H1 (cell line): ENCODE results near the gene IFT27. TPM values are rescaled to one million over a fixed set of nuclear protein-coding genes. Genes with fewer than 3 reads are reported as not detected.

Experiments used
- CTCF ChIA-PET: fragments of 300-600 bp; sonication (Branson Sonifier 250); formaldehyde crosslinking; loops from one replicate; lab custom pipeline; 2021; ENCODE audit not compliant: partially characterized antibody; lab: Charles Lee
- POLR2A ChIA-PET: fragments of 300-600 bp; sonication (Branson Sonifier 250); formaldehyde crosslinking; loops from one replicate; lab custom pipeline; 2021; ENCODE audit warnings: inconsistent platforms; ENCODE audit not compliant: partially characterized antibody; lab: Charles Lee
- DNase-seq, 2 experiments: peaks; one replicate each; pipeline versions ENCODE4 v3.0.0 to v3.0.0-alpha.2; 2010 to 2022; ENCODE audit warnings: low spot score in 2 of 2, low read depth in 1 of 2, mixed read lengths in 1 of 2
- FAIRE-seq: peaks from 2 replicates; lab custom pipeline; 2011; peaks lifted over from hg19 to GRCh38; lab: Jason Lieb, UNC
- H2AFZ ChIP-seq: 2 replicates; pipeline ENCODE4 v1.8.1; 2012; ENCODE audit warnings: low read length, inconsistent platforms
- H2AK5ac ChIP-seq: 2 replicates; pipeline ENCODE4 v1.6.1; 2013; ENCODE audit warnings: low read depth, low read length
- H2BK120ac ChIP-seq: replicated peaks from 2 replicates; pipeline ENCODE3; 2013; ENCODE audit warnings: low read depth, low read length, inconsistent platforms
- H2BK12ac ChIP-seq: 2 replicates; pipeline ENCODE4 v1.6.1; 2013; ENCODE audit warnings: low read depth, low read length
- H2BK15ac ChIP-seq: 2 replicates; pipeline ENCODE4 v1.6.1; 2013; ENCODE audit warnings: low read length
- H2BK20ac ChIP-seq: 2 replicates; pipeline ENCODE4 v1.6.1; 2013; ENCODE audit warnings: low read length
- H2BK5ac ChIP-seq: 2 replicates; pipeline ENCODE4 v1.6.1; 2013; ENCODE audit warnings: low read depth, low read length
- H3K14ac ChIP-seq: 2 replicates; pipeline ENCODE4 v1.6.1; 2013; ENCODE audit warnings: inconsistent platforms; ENCODE audit not compliant: insufficient read length
- H3K18ac ChIP-seq: 2 replicates; pipeline ENCODE4 v1.6.1; 2013; ENCODE audit warnings: low read length; ENCODE audit errors: extremely low read depth
- H3K23ac ChIP-seq: 2 replicates; pipeline ENCODE4 v1.6.1; 2013; ENCODE audit warnings: inconsistent platforms; ENCODE audit not compliant: insufficient read length
- H3K23me2 ChIP-seq: 2 replicates; pipeline ENCODE4 v1.6.1; 2013; ENCODE audit warnings: low read depth, low read length
- H3K27ac ChIP-seq: 2 replicates; pipeline ENCODE4 v1.6.1; 2011; ENCODE audit warnings: low read depth, low read length, inconsistent platforms
- H3K27me3 ChIP-seq, 4 experiments: replicated peaks in 1 of 4; 1 replicate in 1 of 4; 2 replicates in 3 of 4; pipeline versions ENCODE4 v1.6.1 to v1.8.1; 2011 to 2013; ENCODE audit warnings: low read length in 3 of 4, mild to moderate bottlenecking in 3 of 4, inconsistent platforms in 2 of 4, mixed read lengths in 2 of 4, moderate library complexity in 1 of 4; ENCODE audit not compliant: control insufficient read depth in 3 of 4, insufficient read depth in 3 of 4; ENCODE audit errors: extremely low read depth in 1 of 4
- H3K36me3 ChIP-seq, 4 experiments: 2 replicates each; pipeline versions ENCODE4 v1.6.1 to v1.8.1; 2011 to 2013; ENCODE audit warnings: mild to moderate bottlenecking in 4 of 4, low read length in 3 of 4, moderate library complexity in 2 of 4, control low read depth in 1 of 4, inconsistent platforms in 1 of 4; ENCODE audit not compliant: insufficient read depth in 4 of 4, control insufficient read depth in 2 of 4
- H3K4ac ChIP-seq: replicated peaks from 2 replicates; pipeline ENCODE3; 2013; ENCODE audit warnings: low read length, low read depth, mixed read lengths, inconsistent platforms; ENCODE audit not compliant: insufficient read length
- H3K4me1 ChIP-seq, 4 experiments: replicated peaks in 1 of 4; 1 replicate in 1 of 4; 2 replicates in 3 of 4; pipeline versions ENCODE4 v1.6.1 to v1.8.1; 2011 to 2013; ENCODE audit warnings: low read length in 3 of 4, inconsistent platforms in 2 of 4, mixed read lengths in 1 of 4; ENCODE audit not compliant: insufficient read depth in 4 of 4, control insufficient read depth in 3 of 4
- H3K4me2 ChIP-seq, 2 experiments: 2 replicates each; pipeline versions ENCODE4 v1.6.1 to v1.8.1; 2011 to 2013; ENCODE audit warnings: low read depth in 2 of 2, low read length in 2 of 2, control low read depth in 1 of 2, inconsistent platforms in 1 of 2, mild to moderate bottlenecking in 1 of 2; ENCODE audit not compliant: insufficient read depth in 1 of 2
- H3K4me3 ChIP-seq, 4 experiments: fragments of 200-600, 300-600 bp in 1 of 4; sonication (generic), shearing (Covaris generic), sonication (Bioruptor Twin) in 1 of 4; 2 replicates each; pipeline versions ENCODE4 v1.5.1 to v1.8.1; 2011 to 2016; ENCODE audit warnings: low read length in 4 of 4, low read depth in 3 of 4, control low read depth in 2 of 4, inconsistent platforms in 2 of 4, mild to moderate bottlenecking in 2 of 4, mixed read lengths in 1 of 4, moderate library complexity in 1 of 4; ENCODE audit not compliant: insufficient read depth in 2 of 4; ENCODE audit errors: extremely low read depth in 1 of 4
- H3K56ac ChIP-seq: replicated peaks from 2 replicates; pipeline ENCODE3; 2013; ENCODE audit warnings: low read depth, mild to moderate bottlenecking, mixed read lengths, low read length, inconsistent platforms; ENCODE audit not compliant: insufficient read length
- H3K79me1 ChIP-seq: 2 replicates; pipeline ENCODE4 v1.6.1; 2013; ENCODE audit warnings: low read depth, low read length, control low read depth
- H3K79me2 ChIP-seq, 2 experiments: 2 replicates each; pipeline versions ENCODE4 v1.6.1 to v1.8.1; 2012 to 2013; ENCODE audit warnings: low read length in 2 of 2, mild to moderate bottlenecking in 2 of 2, inconsistent platforms in 1 of 2; ENCODE audit not compliant: insufficient read depth in 2 of 2, control insufficient read depth in 1 of 2
- H3K9ac ChIP-seq, 4 experiments: replicated peaks in 1 of 4; 1 replicate in 1 of 4; 2 replicates in 3 of 4; pipeline versions ENCODE4 v1.6.1 to v1.8.1; 2011 to 2013; ENCODE audit warnings: low read depth in 3 of 4, low read length in 3 of 4, control low read depth in 2 of 4, mild to moderate bottlenecking in 2 of 4, moderate library complexity in 2 of 4, inconsistent platforms in 1 of 4; ENCODE audit errors: extremely low read depth in 1 of 4
- H3K9me3 ChIP-seq, 2 experiments: 2 replicates each; pipeline versions ENCODE4 v1.6.1 to v1.8.1; 2012 to 2013; ENCODE audit warnings: mild to moderate bottlenecking in 2 of 2, moderate library complexity in 2 of 2, control low read depth in 1 of 2, inconsistent platforms in 1 of 2, low read depth in 1 of 2, low read length in 1 of 2, mixed read lengths in 1 of 2; ENCODE audit not compliant: insufficient read depth in 2 of 2
- H4K20me1 ChIP-seq, 2 experiments: replicated peaks in 1 of 2; 2 replicates each; pipeline versions ENCODE3 to v1.8.1; 2011 to 2013; ENCODE audit warnings: inconsistent platforms in 2 of 2, low read length in 2 of 2, mild to moderate bottlenecking in 1 of 2; ENCODE audit not compliant: insufficient read depth in 2 of 2, control insufficient read depth in 1 of 2
- H4K5ac ChIP-seq: 2 replicates; pipeline ENCODE4 v1.6.1; 2013; ENCODE audit warnings: low read length, low read depth, mixed read lengths, inconsistent platforms; ENCODE audit not compliant: insufficient read length
- H4K8ac ChIP-seq: 2 replicates; pipeline ENCODE4 v1.8.0; 2013; ENCODE audit warnings: mild to moderate bottlenecking, moderate library complexity, low read length, inconsistent platforms; ENCODE audit not compliant: insufficient read depth; ENCODE audit errors: extremely low read depth
- H4K91ac ChIP-seq: replicated peaks from 2 replicates; pipeline ENCODE3; 2013; ENCODE audit warnings: low read length, mixed read lengths, inconsistent platforms; ENCODE audit not compliant: insufficient read length
- GABPA ChIP-seq: IDR thresholded peaks from 2 replicates; pipeline ENCODE4 v1.6.1; 2011; ENCODE audit warnings: mild to moderate bottlenecking, low read length, moderate library complexity, borderline replicate concordance; ENCODE audit not compliant: insufficient read depth
- WGBS, 2 experiments: shearing (Covaris generic) in 1 of 2; methylation state at CpG; one replicate each; pipeline versions ENCODE4 v1.1.6 to v1.1.7; 2013 to 2015; ENCODE audit warnings: low lambda C conversion rate in 2 of 2, mixed read lengths in 2 of 2, inconsistent platforms in 1 of 2, low coverage in 1 of 2, missing lambda C conversion rate in 1 of 2; ENCODE audit not compliant: insufficient replicate concordance in 2 of 2, insufficient coverage in 1 of 2, insufficient read length in 1 of 2; ENCODE audit errors: extremely low coverage in 1 of 2, missing lambda C conversion rate in 1 of 2; 5-methylcytosine and 5-hydroxymethylcytosine counted together
- polyA plus RNA-seq, 7 experiments: library from polyadenylated mRNA; depleted of rRNA in 3 of 7; stranded (reverse) in 5 of 7; unstranded in 2 of 7; fragments of >200 nt in 5 of 7; fragments of 200-250 nt in 2 of 7; gene quantifications; 1 replicate in 5 of 7; 2 replicates in 1 of 7; 4 replicates in 1 of 7; pipeline versions ENCODE4 v1.2.1 to v1.2.3, GENCODE V29; 2011 to 2013; ENCODE audit warnings: missing spikeins in 2 of 7, mixed read lengths in 2 of 7
- total RNA-seq: library from RNA; stranded (reverse); fragmentation: NEBNext Ultra II Directional; extraction: Animal tissue kit (Norgen Biotek cat#: 25700); gene quantifications from 2 replicates; pipeline ENCODE4 v1.2.1, GENCODE V29; 2021

IFT27 gene
- total and polyA plus RNA-seq, 2 of the 8 experiments (the other 6 are each of a cell fraction or from before 2014, with no cell fraction given): 36.4 to 46.2 TPM

DNA sequence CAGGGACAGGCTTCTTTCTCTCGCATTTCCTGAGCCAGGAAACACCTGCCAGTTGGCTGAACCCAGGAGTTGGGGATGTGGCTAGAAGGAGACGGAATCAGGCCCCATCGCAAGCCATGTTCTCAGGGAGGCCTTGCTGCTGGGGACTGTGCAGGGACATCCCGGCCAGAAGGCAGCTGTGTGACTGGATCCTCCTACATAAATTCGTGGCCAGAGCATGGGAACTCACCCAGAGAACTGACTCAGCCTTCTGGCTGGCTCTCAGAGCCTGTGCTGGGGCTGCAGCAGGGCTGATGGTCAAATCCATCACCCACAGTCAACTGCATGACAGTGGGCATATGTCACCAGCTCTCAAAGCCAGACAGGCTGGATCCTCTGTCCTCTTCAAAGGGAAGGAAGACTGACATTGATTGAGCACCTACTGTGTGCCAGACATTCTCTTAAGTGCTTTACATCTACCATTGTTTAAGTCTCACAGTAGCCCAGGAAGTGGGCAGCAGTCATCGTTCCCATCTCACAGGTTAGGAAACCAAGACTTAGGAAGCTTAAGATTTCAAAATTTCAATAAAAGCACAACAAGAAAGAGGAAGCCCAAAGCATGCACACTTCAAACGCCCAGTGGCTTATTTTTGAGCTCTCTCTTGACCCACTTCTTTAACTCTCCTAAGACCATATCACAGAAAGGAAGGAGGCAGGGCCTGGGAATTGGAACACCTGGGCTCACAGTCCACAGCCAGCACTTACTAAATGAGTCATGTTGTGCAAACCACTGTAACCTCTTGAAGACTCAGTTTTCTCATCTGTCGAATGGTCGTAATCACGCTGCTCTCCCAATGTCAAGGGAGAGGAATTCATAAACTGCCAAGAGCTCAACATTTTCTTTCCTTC lies 41.5 kb downstream of the IFT27 start:
- Histone ChIP-seq H3K36me3 (no peaks in the 10 kb centered on the region), H3K23me2 (no peaks in the 10 kb centered on the region), H3K4ac (no peak overlapping the region), H3K23ac (no peak overlapping the region), H3K27me3 (peaks cover 0 to 3% (median 0%) of the 10 kb centered on the region in 4 experiments; a peak in 2 of 7 replicates), H4K91ac (no peak overlapping the region), H2AK5ac (no peak overlapping the region), H3K4me1 (no peaks in the 10 kb centered on the region), H3K14ac (no peak overlapping the region), H2BK15ac (no peak overlapping the region), H4K5ac (no peak overlapping the region), H3K18ac (no peak overlapping the region), H2BK120ac (no peak overlapping the region), H3K27ac (no peak overlapping the region), H4K20me1 (no peaks in the 10 kb centered on the region), H3K79me1 (no peaks in the 10 kb centered on the region), H2AFZ (no peak overlapping the region), H3K9me3 (no peaks in the 10 kb centered on the region), H2BK12ac (no peak overlapping the region; the same call in 1 of the 2 replicates), H3K4me3 (no peak overlapping the region), H3K56ac (no peak overlapping the region), H2BK20ac (no peak overlapping the region), H3K9ac (no peak overlapping the region), H2BK5ac (no peak overlapping the region; the same call in 1 of the 2 replicates), H3K4me2 (no peak overlapping the region), H4K8ac (no peak overlapping the region), H3K79me2 (no peaks in the 10 kb centered on the region)
- ChIA-PET POLR2A (interaction anchor here (1.6 kb wide), 1 partner anchor 74 kb away, joined by 3 read pairs; no protein-coding TSS in a partner anchor), CTCF (interaction anchor here (1.0 to 2.5 kb wide), 3 partner anchors 8 to 24 kb away, joined by 3 to 7 read pairs (median 3); no protein-coding TSS in a partner anchor)
- FAIRE-seq (no peak), DNase-seq (no peak)
- 83% methylated on average over 10 of the region's 10 CpGs; no CpG with 5 or more reads in 1 of the 2 experiments for WGBS, 2 experiments
- no peak for TF ChIP-seq GABPA
